Measurements from ENCODE around the gene WDR86. TPM values are rescaled to one million over a fixed set of nuclear protein-coding genes. Genes with fewer than 3 reads are reported as not detected.

The WDR86 gene
- total and polyA plus RNA-seq, 2 experiments from 2014 or later: 9.1 to 59.1 TPM

DNA sequence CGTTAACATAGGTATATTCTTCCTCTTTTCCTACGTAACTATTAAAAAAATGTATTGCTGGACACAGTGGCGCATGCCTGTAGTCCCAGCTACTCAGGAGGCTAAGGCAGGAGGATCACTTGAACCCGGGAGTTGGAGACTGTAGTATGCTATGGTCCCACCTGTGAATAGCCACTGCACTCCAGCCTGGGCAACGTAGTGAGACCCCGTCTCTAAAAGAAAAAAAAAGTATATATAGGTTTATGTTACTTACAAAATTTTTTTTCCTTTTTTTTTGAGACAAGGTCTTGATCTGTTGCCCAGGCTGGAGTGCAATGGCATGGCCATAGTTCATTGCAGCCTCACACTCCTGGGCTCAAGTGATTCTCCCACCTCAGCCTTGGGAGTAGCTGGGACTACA lies 62.6 kb downstream of the WDR86 start:
- H3K79me2 ChIP-seq (replicated peaks; ENCODE audit: insufficient read depth): peaks cover 17% of the 10 kb centered on the region
- Mint-ChIP-seq H3K9me3 (no peaks in the 10 kb centered on the region; the same call in 2 of the 3 replicates), H3K27ac (no peak overlapping the region), H3K4me3 (no peak overlapping the region), H3K27me3 (ENCODE audit: insufficient read depth, low read depth, poor library complexity) (peaks cover 2% of the 10 kb centered on the region), H3K4me1 (peaks cover 6% of the 10 kb centered on the region; the same call in 2 of the 3 replicates), H3K36me3 (ENCODE audit: low read depth) (peaks cover 39% of the 10 kb centered on the region)
- no peak overlapping the region for H2AFZ ChIP-seq
- TF ChIP-seq ZNF331 (CRISPR knock-in tag; IDR thresholded peaks at IDR 0.05; ENCODE audit: low read depth) (no peak), EZH2 (IDR thresholded peaks at IDR 0.05; ENCODE audit: low read depth, unreplicated experiment) (no peak), EZH2phosphoT487 (IDR thresholded peaks at IDR 0.05; ENCODE audit: unreplicated experiment) (no peak), ZNF462 (CRISPR knock-in tag; IDR thresholded peaks at IDR 0.05) (no peak), ZNF114 (CRISPR knock-in tag; IDR thresholded peaks at IDR 0.05) (no peak), JUNB (IDR thresholded peaks at IDR 0.05; ENCODE audit: unreplicated experiment) (no peak), NANOG (IDR thresholded peaks at IDR 0.05; ENCODE audit: borderline replicate concordance) (no peak), STAT1 (IDR thresholded peaks at IDR 0.05; ENCODE audit: unreplicated experiment) (no peak), POLR2AphosphoS5 (IDR thresholded peaks at IDR 0.05; ENCODE audit: low read depth) (no peak), REST (IDR thresholded peaks at IDR 0.05; ENCODE audit: unreplicated experiment) (no peak), CREB1 (CRISPR knock-in tag; IDR thresholded peaks at IDR 0.05; ENCODE audit: low read depth) (no peak), CTCF (conservative IDR thresholded peaks at IDR 0.05; ENCODE audit: low read depth in 2 of 2) (no peak)
- no peaks in the 10 kb centered on the region for H3K9me2 ChIP-seq (ENCODE audit: insufficient read depth)
- DNase-seq (ENCODE audit: low spot score): no peak
- H3F3A ChIP-seq (replicated peaks; ENCODE audit: low read depth): peaks cover 6% of the 10 kb centered on the region; the same call in 1 of the 2 replicates
- ATAC-seq: no peak
- no peak overlapping the region for H3K27ac ChIP-seq (ENCODE audit: low read depth)
- peaks cover 4% of the 10 kb centered on the region for H3K36me3 ChIP-seq (ENCODE audit: insufficient read depth)
- H3K4me1 ChIP-seq (ENCODE audit: insufficient read depth): no peaks in the 10 kb centered on the region
- H3K27me3 ChIP-seq (ENCODE audit: insufficient read depth): no peaks in the 10 kb centered on the region
- peaks cover 7% of the 10 kb centered on the region; the same call in 1 of the 2 replicates for H4K20me1 ChIP-seq (replicated peaks; ENCODE audit: insufficient read depth)
- no peak overlapping the region for H3K4me3 ChIP-seq
- no peak overlapping the region for H3K4me2 ChIP-seq

Measured in GM23338 (cell line).